OCI-LY1 (cell line): ENCODE data around the gene SPRTN.

Experiments
- H2AFZ ChIP-seq: fragments of 200-600 bp; sonication (generic), shearing (Covaris generic); 2 replicates; pipeline ENCODE4 v1.6.0; 2014; ENCODE audit warnings: antibody characterized with exemption, mild to moderate bottlenecking, low read length
- H3F3A ChIP-seq: fragments of 200-600 bp; sonication (generic), shearing (Covaris generic); 2 replicates; pipeline ENCODE4 v1.6.0; 2014; ENCODE audit warnings: mild to moderate bottlenecking, antibody characterized with exemption, low read length, moderate library complexity; ENCODE audit not compliant: insufficient read depth
- H3K27ac ChIP-seq: fragments of 200-600 bp; sonication (generic); 2 replicates; pipeline ENCODE4 v1.5.1; 2014; ENCODE audit warnings: low read length, mixed run types, mild to moderate bottlenecking, low read depth; ENCODE audit not compliant: poor library complexity, severe bottlenecking
- H3K27me3 ChIP-seq: fragments of 200-600 bp; sonication (generic); 2 replicates; pipeline ENCODE4 v1.6.0; 2014; ENCODE audit warnings: antibody characterized with exemption, mild to moderate bottlenecking, low read length, moderate library complexity; ENCODE audit not compliant: insufficient read depth
- H3K36me3 ChIP-seq: fragments of 200-600 bp; sonication (generic); 2 replicates; pipeline ENCODE4 v1.6.1; 2014; ENCODE audit warnings: mild to moderate bottlenecking, antibody characterized with exemption, low read length, moderate library complexity, mixed read lengths; ENCODE audit not compliant: insufficient read depth
- H3K4me1 ChIP-seq: fragments of 200-600 bp; sonication (generic); 2 replicates; pipeline ENCODE4 v1.5.1; 2014; ENCODE audit warnings: mild to moderate bottlenecking, low read length, moderate library complexity; ENCODE audit not compliant: insufficient read depth, severe bottlenecking
- H3K4me2 ChIP-seq: fragments of 200-600 bp; sonication (generic), shearing (Covaris generic); 2 replicates; pipeline ENCODE4 v1.6.1; 2014; ENCODE audit warnings: low read length
- H3K4me3 ChIP-seq: fragments of 200-600 bp; sonication (generic); 2 replicates; pipeline ENCODE4 v1.5.1; 2014; ENCODE audit warnings: low read length, low read depth, mild to moderate bottlenecking, mixed read lengths; ENCODE audit not compliant: poor library complexity, severe bottlenecking
- H3K79me2 ChIP-seq: fragments of 200-600 bp; shearing (Covaris generic); 2 replicates; pipeline ENCODE4 v1.6.1; 2016; ENCODE audit warnings: mixed run types, low read length, mixed read lengths; ENCODE audit not compliant: insufficient read depth
- H3K9ac ChIP-seq: fragments of 200-600 bp; sonication (generic), shearing (Covaris generic); 2 replicates; pipeline ENCODE4 v1.6.1; 2014; ENCODE audit warnings: mild to moderate bottlenecking, low read length, mixed read lengths
- H3K9me2 ChIP-seq: fragments of 200-600 bp; sonication (generic), shearing (Covaris generic); 2 replicates; pipeline ENCODE4 v1.6.1; 2014; ENCODE audit warnings: low read depth, mild to moderate bottlenecking, low read length, mixed read lengths
- H3K9me3 ChIP-seq: fragments of 200-600 bp; shearing (Covaris generic); 2 replicates; pipeline ENCODE4 v1.6.1; 2014; ENCODE audit warnings: low read length, mixed read lengths
- H4K20me1 ChIP-seq: fragments of 200-600 bp; sonication (generic), shearing (Covaris generic); 2 replicates; pipeline ENCODE4 v1.6.0; 2016; ENCODE audit warnings: mild to moderate bottlenecking, low read length; ENCODE audit not compliant: insufficient read depth
- EZH2 ChIP-seq: fragments of 200-600 bp; sonication (generic), shearing (Covaris generic); IDR thresholded peaks from 2 replicates; pipeline ENCODE4 v1.8.0; 2017; ENCODE audit warnings: borderline replicate concordance, mixed run types, mild to moderate bottlenecking, antibody characterized with exemption, low read length, moderate library complexity, mixed read lengths
- TF ChIP-seq, protein P1 (sequence below): fragments of 200-600 bp; sonication (generic), shearing (Covaris generic); IDR thresholded peaks from 2 replicates; pipeline ENCODE4 v1.5.1; 2017; ENCODE audit warnings: mild to moderate bottlenecking, antibody characterized with exemption, low read length, moderate library complexity, mixed read lengths

Gene SPRTN

DNA sequence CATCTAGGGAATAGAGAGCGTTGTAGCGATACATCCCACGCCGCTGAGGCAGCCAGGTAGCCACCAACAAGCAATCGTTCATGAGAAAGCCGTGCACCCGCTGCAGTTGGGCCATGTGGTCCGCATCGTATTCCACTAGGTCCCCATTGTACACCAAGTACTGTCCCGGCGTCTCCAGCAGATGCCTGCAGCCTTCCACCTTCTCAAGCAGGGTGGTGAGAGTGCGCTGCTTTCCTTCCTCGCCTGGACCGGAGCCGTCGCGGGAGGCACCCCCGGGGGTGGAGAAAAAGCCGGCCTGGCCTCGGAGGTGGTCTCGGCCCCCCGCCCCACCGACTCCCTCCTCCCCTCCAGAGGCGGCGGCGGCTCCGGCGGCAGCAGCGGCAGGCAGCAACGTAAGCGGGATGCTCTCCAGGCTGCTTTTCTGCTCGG, 1.0 kb upstream of the SPRTN start:
- H3K9me3 ChIP-seq, result no peaks in the 10 kb centered on the region
- H4K20me1 ChIP-seq, result no peaks in the 10 kb centered on the region
- no peaks in the 10 kb centered on the region for H3K27me3 ChIP-seq
- peak overlapping the region; percentile 94 for H3K27ac ChIP-seq
- H3F3A ChIP-seq, result no peaks in the 10 kb centered on the region
- H3K4me3 ChIP-seq, result peak overlapping the region; percentile 86
- TF ChIP-seq EZH2, result no peak
- TF ChIP-seq, protein P1, sequence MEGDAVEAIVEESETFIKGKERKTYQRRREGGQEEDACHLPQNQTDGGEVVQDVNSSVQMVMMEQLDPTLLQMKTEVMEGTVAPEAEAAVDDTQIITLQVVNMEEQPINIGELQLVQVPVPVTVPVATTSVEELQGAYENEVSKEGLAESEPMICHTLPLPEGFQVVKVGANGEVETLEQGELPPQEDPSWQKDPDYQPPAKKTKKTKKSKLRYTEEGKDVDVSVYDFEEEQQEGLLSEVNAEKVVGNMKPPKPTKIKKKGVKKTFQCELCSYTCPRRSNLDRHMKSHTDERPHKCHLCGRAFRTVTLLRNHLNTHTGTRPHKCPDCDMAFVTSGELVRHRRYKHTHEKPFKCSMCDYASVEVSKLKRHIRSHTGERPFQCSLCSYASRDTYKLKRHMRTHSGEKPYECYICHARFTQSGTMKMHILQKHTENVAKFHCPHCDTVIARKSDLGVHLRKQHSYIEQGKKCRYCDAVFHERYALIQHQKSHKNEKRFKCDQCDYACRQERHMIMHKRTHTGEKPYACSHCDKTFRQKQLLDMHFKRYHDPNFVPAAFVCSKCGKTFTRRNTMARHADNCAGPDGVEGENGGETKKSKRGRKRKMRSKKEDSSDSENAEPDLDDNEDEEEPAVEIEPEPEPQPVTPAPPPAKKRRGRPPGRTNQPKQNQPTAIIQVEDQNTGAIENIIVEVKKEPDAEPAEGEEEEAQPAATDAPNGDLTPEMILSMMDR, result no peak
- H3K4me2 ChIP-seq, result peak overlapping the region; percentile 90
- H3K9ac ChIP-seq, result peak overlapping the region; percentile 91
- H3K79me2 ChIP-seq, result peaks cover 61% of the 10 kb centered on the region
- H3K9me2 ChIP-seq, result no peaks in the 10 kb centered on the region
- peaks cover 37% of the 10 kb centered on the region for H3K36me3 ChIP-seq
- peaks cover 53% of the 10 kb centered on the region for H3K4me1 ChIP-seq
- no peak overlapping the region for H2AFZ ChIP-seq

DNA sequence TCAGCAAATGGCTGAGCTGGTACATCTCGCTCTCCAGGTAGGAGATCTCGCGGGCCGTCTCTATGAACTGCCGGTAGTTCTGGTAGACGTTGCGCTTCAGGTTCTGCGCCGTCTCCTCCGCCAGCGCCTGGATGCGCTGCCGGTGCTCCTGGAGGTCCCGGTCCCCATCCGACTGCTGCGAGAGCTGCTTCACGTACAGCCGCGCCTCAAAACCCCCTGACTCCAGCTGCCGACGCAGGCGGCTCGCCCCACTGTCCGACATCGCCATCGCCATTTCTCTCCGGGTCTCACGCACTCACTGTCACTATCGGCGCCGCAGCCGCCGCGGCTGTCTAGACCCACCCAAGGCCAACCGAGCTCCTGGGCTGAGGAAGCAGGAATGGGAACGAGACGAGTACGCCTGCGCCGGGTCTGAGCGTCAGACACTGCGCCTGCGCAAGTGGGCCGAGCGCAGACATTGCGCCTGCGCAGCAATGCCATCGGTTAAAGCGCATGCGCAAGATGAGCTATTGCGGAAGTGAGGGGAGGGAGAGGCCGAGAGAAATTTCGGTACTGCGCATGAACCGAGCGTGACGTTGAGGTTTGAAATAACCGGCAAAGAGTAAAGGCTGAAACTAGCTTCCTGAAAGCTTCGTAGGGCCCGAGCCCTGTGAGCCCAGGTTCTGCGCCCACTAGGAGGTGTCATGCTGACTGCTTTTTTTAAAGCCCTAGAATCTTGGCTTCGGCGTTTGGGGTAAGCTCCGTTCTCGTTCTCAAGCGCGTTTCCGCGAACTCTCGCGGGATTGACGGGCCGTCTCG, 422 bp upstream of the SPRTN start, which contains the start of gene EXOC8:
Gene EXOC8, minus strand, starts transcription at position 381 of the 798 bp plus-strand sequence. Its CDS starts 107 bp downstream, at position 274.
- Histone ChIP-seq H3K4me3 (peak within 1 kb of the TSS; percentile 86), H3F3A (no peaks in the 10 kb centered on the region), H2AFZ (no peak within 1 kb of the TSS), H3K27ac (peak within 1 kb of the TSS; percentile 94), H3K4me1 (peaks cover 53% of the 10 kb centered on the region), H3K79me2 (peaks cover 61% of the 10 kb centered on the region), H3K9me3 (no peaks in the 10 kb centered on the region), H3K9me2 (no peaks in the 10 kb centered on the region), H3K27me3 (no peaks in the 10 kb centered on the region), H3K36me3 (peaks cover 38% of the 10 kb centered on the region), H3K9ac (peak within 1 kb of the TSS; percentile 91), H3K4me2 (peak within 1 kb of the TSS; percentile 90), H4K20me1 (no peaks in the 10 kb centered on the region)
- TF ChIP-seq, protein P1, result no peak; the same call in 1 of the 2 replicates
- no peak for TF ChIP-seq EZH2

DNA sequence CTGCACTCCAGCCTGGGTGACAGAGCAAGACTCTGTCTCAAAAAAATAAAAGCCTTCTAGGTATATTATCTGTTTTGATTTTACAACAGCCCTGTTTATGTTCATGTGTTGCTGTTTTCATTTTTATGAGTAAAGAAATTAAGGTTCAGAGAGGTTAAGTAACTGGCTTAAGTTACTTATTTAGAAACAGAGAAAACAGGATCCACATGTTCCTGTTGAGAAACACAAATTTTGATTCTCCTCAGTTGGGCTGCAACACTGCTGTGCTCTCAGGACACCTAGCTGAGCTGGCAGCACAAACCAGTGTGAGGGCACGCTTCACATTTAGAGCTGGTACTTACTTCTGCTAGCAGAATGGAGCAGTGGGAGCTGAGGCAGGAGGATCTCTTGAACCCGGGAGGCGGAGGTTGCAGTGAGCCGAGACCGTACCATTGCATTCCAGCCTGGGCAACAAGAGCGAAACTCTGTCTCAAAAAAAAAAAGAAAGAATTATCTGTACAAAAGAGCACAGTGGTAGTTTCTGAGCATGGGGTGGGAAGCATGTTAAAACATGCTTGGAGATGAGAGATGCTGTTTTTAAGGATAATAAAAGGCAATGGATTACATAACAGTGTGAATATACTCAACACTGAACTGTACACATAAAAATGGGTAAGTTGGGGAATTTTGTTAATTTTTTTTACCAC, 2.4 kb downstream of the SPRTN start:
- H3K79me2 ChIP-seq, result peaks cover 35% of the 10 kb centered on the region
- H3K9ac ChIP-seq, result no peak overlapping the region

More for the DNA sequence above, 2.4 kb downstream of the SPRTN start:
- H3K36me3 ChIP-seq, result peaks cover 42% of the 10 kb centered on the region
- H2AFZ ChIP-seq, result no peak overlapping the region
- no peaks in the 10 kb centered on the region for H3F3A ChIP-seq
- H4K20me1 ChIP-seq, result no peaks in the 10 kb centered on the region
- no peaks in the 10 kb centered on the region for H3K9me2 ChIP-seq
- no peaks in the 10 kb centered on the region for H3K9me3 ChIP-seq
- no peak overlapping the region for H3K4me3 ChIP-seq
- H3K27ac ChIP-seq, result no peak overlapping the region
- H3K4me1 ChIP-seq, result peaks cover 25% of the 10 kb centered on the region
- no peaks in the 10 kb centered on the region for H3K27me3 ChIP-seq
- TF ChIP-seq, protein P1, result no peak
- no peak for TF ChIP-seq EZH2
- no peak overlapping the region for H3K4me2 ChIP-seq
